ENCODE data around the gene HNRNPM.

GRCh38 chr19:8510589-8511115, 65.9 kb downstream of the HNRNPM start:
- no peak for TF ChIP-seq CTCF (IDR thresholded peaks at IDR 0.05; ENCODE audit: low read depth, low read length)
- TF ChIP-seq EZH2phosphoT487 (IDR thresholded peaks at IDR 0.05; ENCODE audit: low read depth) = no peak
